ENCODE data around the gene METRNL. TPM values are rescaled to one million over a fixed set of nuclear protein-coding genes. Genes with fewer than 3 reads are reported as not detected.

Gene METRNL
- total RNA-seq, 6 experiments from 2014 or later, result 54.4 to 96.7 (median 90.9) TPM

GRCh38 chr17:83100220-83100852 lies 20.9 kb downstream of the METRNL start:
- peaks cover 4% of the 10 kb centered on the region; the same call in 1 of the 2 replicates for H3K36me3 Mint-ChIP-seq (ENCODE audit: low read depth)
- TF ChIP-seq CTCF (IDR thresholded peaks at IDR 0.05), result no peak
- peak; percentile 35 for DNase-seq

GRCh38 chr17:83100853-83101391 lies 21.5 kb downstream of the METRNL start:
- no peaks in the 10 kb centered on the region for H3K9me3 Mint-ChIP-seq
- no peak overlapping the region; the same call in 1 of the 2 replicates for H3K4me3 Mint-ChIP-seq
- DNase-seq, result no peak
- no peak overlapping the region; the same call in 1 of the 2 replicates for H3K27ac Mint-ChIP-seq
- peaks cover 15% of the 10 kb centered on the region for H3K4me1 Mint-ChIP-seq (ENCODE audit: low read depth)
- peaks cover under 1% of the 10 kb centered on the region; the same call in 1 of the 2 replicates for H3K36me3 Mint-ChIP-seq (ENCODE audit: low read depth)
- H3K27me3 Mint-ChIP-seq (ENCODE audit: insufficient read depth), result peaks cover 3% of the 10 kb centered on the region; the same call in 1 of the 2 replicates
- TF ChIP-seq CTCF (IDR thresholded peaks at IDR 0.05), result no peak

More at GRCh38 chr17:83100220-83100852, 20.9 kb downstream of the METRNL start:
- peaks cover 15% of the 10 kb centered on the region for H3K4me1 Mint-ChIP-seq (ENCODE audit: low read depth)
- peak overlapping the region; percentile 70 for H3K4me3 Mint-ChIP-seq
- H3K27ac Mint-ChIP-seq, result peak overlapping the region; percentile 72
- H3K9me3 Mint-ChIP-seq, result no peaks in the 10 kb centered on the region
- peaks cover 2% of the 10 kb centered on the region; the same call in 1 of the 2 replicates for H3K27me3 Mint-ChIP-seq (ENCODE audit: insufficient read depth)

- Mint-ChIP-seq H3K4me1 (ENCODE audit: low read depth) (peaks cover 22% of the 10 kb centered on the region), H3K27ac (no peak overlapping the region; the same call in 1 of the 2 replicates), H3K27me3 (ENCODE audit: insufficient read depth) (peaks cover 4% of the 10 kb centered on the region; the same call in 1 of the 2 replicates), H3K9me3 (no peaks in the 10 kb centered on the region), H3K4me3 (no peak overlapping the region), H3K36me3 (ENCODE audit: low read depth) (no peaks in the 10 kb centered on the region)
- TF ChIP-seq CTCF (IDR thresholded peaks at IDR 0.05), result no peak
- DNase-seq, result no peak
Measured at GRCh38 chr17:83101805-83102480, 22.5 kb downstream of the METRNL start.

- Mint-ChIP-seq H3K9me3 (peaks cover 4% of the 10 kb centered on the region; the same call in 1 of the 2 replicates), H3K27me3 (ENCODE audit: insufficient read depth) (peaks cover 2% of the 10 kb centered on the region; the same call in 1 of the 2 replicates), H3K4me1 (ENCODE audit: low read depth) (peaks cover 25% of the 10 kb centered on the region), H3K36me3 (ENCODE audit: low read depth) (0 out of 2 replicates have a peak, but pooled peaks cover 4% of the 10 kb centered on the region), H3K4me3 (peak overlapping the region; percentile 64; the same call in 1 of the 2 replicates), H3K27ac (peak overlapping the region; percentile 29; the same call in 1 of the 2 replicates)
- no peak for TF ChIP-seq CTCF (IDR thresholded peaks at IDR 0.05)
- no peak for DNase-seq
Measured at GRCh38 chr17:83103200-83103942, 24.0 kb downstream of the METRNL start.

GRCh38 chr17:83103943-83104311 lies 24.5 kb downstream of the METRNL start:
- no peak for DNase-seq
- H3K4me1 Mint-ChIP-seq (ENCODE audit: low read depth), result peaks cover 27% of the 10 kb centered on the region
- peaks cover 8% of the 10 kb centered on the region for H3K36me3 Mint-ChIP-seq (ENCODE audit: low read depth)
- H3K4me3 Mint-ChIP-seq, result no peak overlapping the region
- H3K27me3 Mint-ChIP-seq (ENCODE audit: insufficient read depth), result peaks cover 2% of the 10 kb centered on the region; the same call in 1 of the 2 replicates
- H3K9me3 Mint-ChIP-seq, result peaks cover 9% of the 10 kb centered on the region
- no peak for TF ChIP-seq CTCF (IDR thresholded peaks at IDR 0.05)
- H3K27ac Mint-ChIP-seq, result no peak overlapping the region
